ENCODE data around the gene PEX14.

Gene PEX14

GRCh38 chr1:10444248-10444647 lies 30.5 kb upstream of the PEX14 start:
- no peak overlapping the region for H3K4me3 ChIP-seq (ENCODE audit: low read length)
- TF ChIP-seq, protein P1, sequence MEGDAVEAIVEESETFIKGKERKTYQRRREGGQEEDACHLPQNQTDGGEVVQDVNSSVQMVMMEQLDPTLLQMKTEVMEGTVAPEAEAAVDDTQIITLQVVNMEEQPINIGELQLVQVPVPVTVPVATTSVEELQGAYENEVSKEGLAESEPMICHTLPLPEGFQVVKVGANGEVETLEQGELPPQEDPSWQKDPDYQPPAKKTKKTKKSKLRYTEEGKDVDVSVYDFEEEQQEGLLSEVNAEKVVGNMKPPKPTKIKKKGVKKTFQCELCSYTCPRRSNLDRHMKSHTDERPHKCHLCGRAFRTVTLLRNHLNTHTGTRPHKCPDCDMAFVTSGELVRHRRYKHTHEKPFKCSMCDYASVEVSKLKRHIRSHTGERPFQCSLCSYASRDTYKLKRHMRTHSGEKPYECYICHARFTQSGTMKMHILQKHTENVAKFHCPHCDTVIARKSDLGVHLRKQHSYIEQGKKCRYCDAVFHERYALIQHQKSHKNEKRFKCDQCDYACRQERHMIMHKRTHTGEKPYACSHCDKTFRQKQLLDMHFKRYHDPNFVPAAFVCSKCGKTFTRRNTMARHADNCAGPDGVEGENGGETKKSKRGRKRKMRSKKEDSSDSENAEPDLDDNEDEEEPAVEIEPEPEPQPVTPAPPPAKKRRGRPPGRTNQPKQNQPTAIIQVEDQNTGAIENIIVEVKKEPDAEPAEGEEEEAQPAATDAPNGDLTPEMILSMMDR (IDR thresholded peaks at IDR 0.05; ENCODE audit: insufficient read depth, low read depth, low read length, missing control alignments) = no peak
- DNase-seq (ENCODE audit: low read depth) = peak; percentile 24

DNA sequence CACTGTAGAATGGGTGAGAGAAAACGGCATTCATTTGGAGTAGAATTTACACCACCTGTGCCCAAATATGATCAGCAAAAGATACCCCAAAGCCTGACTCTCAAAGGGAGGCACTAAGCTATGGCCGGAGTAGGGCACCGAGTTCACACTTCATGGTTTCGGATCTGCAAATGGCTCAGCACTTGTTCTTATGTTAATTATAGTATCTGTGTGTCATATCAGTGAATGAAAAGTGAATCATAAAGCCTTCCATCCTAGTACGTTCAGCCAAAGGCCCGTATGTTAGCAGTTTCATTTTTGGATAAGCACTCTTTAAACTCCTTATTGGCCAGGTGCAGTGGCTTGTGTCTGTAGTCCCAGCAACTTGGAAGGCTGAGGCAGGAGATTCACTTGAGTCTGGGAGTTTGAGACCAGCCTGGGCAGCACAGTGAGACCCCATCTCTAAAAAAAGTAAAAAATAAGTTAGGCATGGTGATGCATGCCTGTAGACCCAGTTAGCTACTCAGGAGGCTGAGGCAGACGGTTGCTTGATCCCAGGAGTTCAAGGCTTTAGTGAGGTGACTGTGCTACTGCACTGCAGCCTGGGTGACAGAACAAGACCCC lies 29.9 kb upstream of the PEX14 start:
- DNase-seq (ENCODE audit: low read depth) = no peak
- no peak overlapping the region for H3K4me3 ChIP-seq (ENCODE audit: low read length)
- TF ChIP-seq, protein P1 (IDR thresholded peaks at IDR 0.05; ENCODE audit: insufficient read depth, low read depth, low read length, missing control alignments) = no peak

GRCh38 chr1:10446790-10447422 lies 27.8 kb upstream of the PEX14 start:
- DNase-seq (ENCODE audit: low read depth) = no peak
- TF ChIP-seq, protein P1 (IDR thresholded peaks at IDR 0.05; ENCODE audit: insufficient read depth, low read depth, low read length, missing control alignments) = no peak
- no peak overlapping the region for H3K4me3 ChIP-seq (ENCODE audit: low read length)

DNA sequence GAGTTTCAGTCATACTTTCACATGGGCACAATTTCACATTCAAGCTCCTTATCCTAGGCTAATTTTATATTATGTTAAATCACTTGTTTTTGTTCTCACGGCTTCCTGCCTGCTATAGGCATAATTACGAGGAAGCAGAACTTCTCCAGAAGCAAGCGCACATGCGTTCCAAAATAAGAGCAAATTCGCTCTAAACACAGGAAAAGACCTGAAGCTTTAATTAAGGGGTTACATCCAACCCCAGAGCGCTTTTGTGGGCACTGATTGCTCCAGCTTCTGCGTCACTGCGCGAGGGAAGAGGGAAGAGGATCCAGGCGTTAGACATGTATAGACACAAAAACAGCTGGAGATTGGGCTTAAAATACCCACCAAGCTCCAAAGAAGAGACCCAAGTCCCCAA lies 25.0 kb upstream of the PEX14 start, which contains the start of gene CORT:
Gene CORT (plus strand): TSS at position 281 of the 400 bp plus-strand sequence. CDS start 193 bp downstream, outside the sequence.
- no peak for DNase-seq (ENCODE audit: low read depth)
- TF ChIP-seq, protein P1 (IDR thresholded peaks at IDR 0.05; ENCODE audit: insufficient read depth, low read depth, low read length, missing control alignments) = no peak
- H3K4me3 ChIP-seq (ENCODE audit: low read length) = no peak within 1 kb of the TSS

GRCh38 chr1:10450156-10450814 lies 24.5 kb upstream of the PEX14 start:
- H3K4me3 ChIP-seq (ENCODE audit: low read length) = no peak overlapping the region
- no peak for DNase-seq (ENCODE audit: low read depth)
- TF ChIP-seq, protein P1 (IDR thresholded peaks at IDR 0.05; ENCODE audit: insufficient read depth, low read depth, low read length, missing control alignments) = no peak

DNA sequence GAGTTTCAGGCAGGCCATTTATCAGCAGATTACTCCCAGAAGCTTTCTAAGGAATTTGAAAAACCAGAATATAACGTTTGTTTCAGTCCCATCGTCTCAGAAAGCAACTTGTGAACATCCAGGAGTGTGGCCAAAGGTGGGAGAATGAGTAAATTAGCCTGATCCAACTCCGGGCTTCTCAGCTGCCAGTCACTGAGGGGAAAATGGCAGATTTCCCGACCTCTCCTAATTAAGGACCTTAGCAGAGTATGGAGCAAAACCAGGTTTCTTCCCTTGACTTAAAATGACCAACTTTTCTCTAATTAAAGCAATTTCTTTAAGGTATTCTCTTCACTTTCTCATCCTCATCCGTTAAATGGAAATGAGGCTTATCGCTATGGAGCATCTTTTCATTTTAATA lies 23.9 kb upstream of the PEX14 start:
- H3K4me3 ChIP-seq (ENCODE audit: low read length) = no peak overlapping the region
- TF ChIP-seq, protein P1 (IDR thresholded peaks at IDR 0.05; ENCODE audit: insufficient read depth, low read depth, low read length, missing control alignments) = no peak
- no peak for DNase-seq (ENCODE audit: low read depth)
